Adipocyte (in vitro differentiated cells): Measurements from ENCODE around the gene ZNF672.

Experiments used
- DNase-seq: peaks from one replicate; pipeline ENCODE4 v3.0.0-alpha.2; 2015; ENCODE audit warnings: low read depth
- H3K27me3 ChIP-seq: replicated peaks from 2 replicates; pipeline ENCODE4 v1.7.0; 2013; ENCODE audit warnings: mild to moderate bottlenecking, low read length, moderate library complexity; ENCODE audit not compliant: control insufficient read depth, insufficient read depth
- H3K36me3 ChIP-seq: 2 replicates; pipeline ENCODE4 v1.7.0; 2013; ENCODE audit warnings: low read length, mild to moderate bottlenecking, moderate library complexity; ENCODE audit not compliant: control insufficient read depth, insufficient read depth, severe bottlenecking
- H3K4me1 ChIP-seq: 2 replicates; pipeline ENCODE4 v1.7.0; 2013; ENCODE audit warnings: mild to moderate bottlenecking, low read length, moderate library complexity; ENCODE audit not compliant: control insufficient read depth, insufficient read depth
- H3K4me3 ChIP-seq: 2 replicates; pipeline ENCODE4 v1.7.0; 2013; ENCODE audit warnings: mild to moderate bottlenecking, low read length, moderate library complexity
- H3K9ac ChIP-seq: 2 replicates; pipeline ENCODE4 v1.7.0; 2013; ENCODE audit warnings: mild to moderate bottlenecking, low read length, moderate library complexity
- H3K9me3 ChIP-seq: 2 replicates; pipeline ENCODE4 v1.7.0; 2013; ENCODE audit warnings: mild to moderate bottlenecking, low read length, moderate library complexity; ENCODE audit not compliant: control insufficient read depth

The ZNF672 gene

DNA sequence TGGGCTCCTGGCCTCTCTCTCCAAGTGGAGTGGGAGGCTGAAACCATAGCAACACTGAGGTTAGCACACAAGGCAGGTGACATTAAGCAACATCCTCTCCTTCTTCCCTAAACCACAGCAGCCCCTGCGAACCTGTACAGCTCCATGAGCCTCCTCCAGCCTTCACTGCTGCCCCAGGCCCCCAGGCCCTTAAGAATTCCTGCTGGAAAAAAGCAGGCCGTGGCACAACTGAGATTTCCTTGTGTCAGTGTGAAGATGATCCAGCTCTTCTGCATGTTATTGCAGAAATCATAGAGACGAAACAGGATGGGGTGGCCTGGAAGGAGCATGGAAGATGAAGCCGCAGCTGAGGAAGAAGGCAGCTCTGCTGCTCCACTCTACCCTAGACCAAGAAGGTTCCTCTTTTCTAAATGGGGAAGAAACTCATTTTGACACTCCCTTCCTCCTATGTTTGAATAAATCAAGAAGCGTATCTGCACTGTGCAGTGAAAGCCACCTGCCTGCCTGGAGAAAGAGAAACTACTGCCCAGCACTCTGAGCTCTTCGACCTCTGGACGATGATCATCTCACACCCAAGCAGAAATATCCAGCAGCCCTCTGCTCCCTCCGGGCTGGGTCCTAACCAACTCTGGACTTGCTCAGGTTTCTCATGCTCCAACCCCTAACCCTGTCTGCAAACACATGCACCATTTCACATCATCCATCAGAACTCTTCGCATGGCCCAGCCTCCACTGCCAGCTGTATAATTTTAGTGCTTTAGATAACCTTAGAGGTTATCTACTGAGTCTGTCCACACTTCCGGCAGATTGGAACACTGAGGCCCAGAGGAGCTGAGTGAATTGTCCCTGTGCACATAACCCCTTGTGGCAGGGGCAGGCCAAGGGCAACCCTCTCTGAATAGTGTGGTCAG, 33.0 kb upstream of the ZNF672 start:
- H3K4me3 ChIP-seq = no peak overlapping the region
- H3K9ac ChIP-seq = no peak overlapping the region
- H3K4me1 ChIP-seq = no peaks in the 10 kb centered on the region
- H3K9me3 ChIP-seq = no peaks in the 10 kb centered on the region
- peaks cover 5% of the 10 kb centered on the region for H3K27me3 ChIP-seq
- no peaks in the 10 kb centered on the region for H3K36me3 ChIP-seq
- no peak for DNase-seq

DNA sequence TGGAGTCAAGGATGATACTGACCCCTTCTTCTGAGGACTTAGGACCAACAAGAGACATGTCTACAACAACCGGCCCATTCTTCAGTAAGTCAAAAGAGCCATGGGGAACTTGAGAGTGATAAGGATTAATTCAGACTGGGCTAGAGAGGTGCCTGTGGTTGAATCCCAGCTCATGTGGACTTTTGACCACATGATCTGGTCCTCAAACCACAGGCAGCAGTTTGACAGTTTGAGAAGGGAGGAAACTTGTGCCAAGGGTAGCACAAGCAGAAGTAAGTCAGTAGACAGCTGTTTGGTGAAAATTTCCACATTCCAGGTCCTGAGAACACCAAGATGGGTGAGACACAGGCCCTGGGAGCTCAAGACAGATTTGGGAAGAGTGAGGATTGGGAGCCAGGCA, 32.1 kb upstream of the ZNF672 start:
- Histone ChIP-seq H3K9me3 (no peaks in the 10 kb centered on the region), H3K9ac (no peak overlapping the region), H3K4me3 (no peak overlapping the region), H3K36me3 (no peaks in the 10 kb centered on the region), H3K27me3 (peaks cover 5% of the 10 kb centered on the region), H3K4me1 (peaks cover 8% of the 10 kb centered on the region)
- no peak for DNase-seq

DNA sequence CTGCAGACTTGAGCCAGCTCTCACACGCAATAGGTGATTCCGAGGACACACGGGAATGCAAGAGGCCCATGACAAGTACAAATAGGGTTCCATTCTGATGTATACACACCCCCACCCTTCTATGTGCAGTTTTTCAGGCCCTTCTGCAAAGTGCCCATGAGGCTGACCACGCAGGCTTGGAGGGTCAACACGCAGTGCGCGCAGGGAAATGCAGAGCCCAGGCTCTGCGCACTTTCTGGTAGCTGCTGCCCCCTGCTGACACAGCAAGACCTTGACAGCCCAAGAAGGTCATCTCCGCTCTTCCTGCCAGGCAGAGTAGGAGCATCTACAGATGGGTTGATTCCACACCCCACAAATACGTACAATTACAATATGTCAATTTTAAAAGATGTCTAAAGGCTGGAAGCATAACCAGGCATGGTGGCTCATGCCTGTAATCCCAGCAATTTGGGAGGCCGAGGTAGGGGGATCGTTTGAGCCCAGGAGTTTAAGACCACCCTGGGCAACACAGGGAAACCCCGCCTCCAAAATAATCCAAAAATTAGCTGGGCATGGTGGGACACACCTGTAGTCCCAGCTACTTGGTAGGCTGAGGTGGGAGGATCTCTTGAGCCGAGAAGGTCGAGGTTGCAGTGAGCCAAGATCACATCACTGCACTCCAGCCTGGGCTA, 30.8 kb upstream of the ZNF672 start:
- no peaks in the 10 kb centered on the region for H3K9me3 ChIP-seq
- DNase-seq = peak; percentile 28
- peaks cover 11% of the 10 kb centered on the region for H3K4me1 ChIP-seq
- no peak overlapping the region for H3K4me3 ChIP-seq
- peaks cover 9% of the 10 kb centered on the region for H3K36me3 ChIP-seq
- no peak overlapping the region for H3K9ac ChIP-seq
- H3K27me3 ChIP-seq = peaks cover 2% of the 10 kb centered on the region

DNA sequence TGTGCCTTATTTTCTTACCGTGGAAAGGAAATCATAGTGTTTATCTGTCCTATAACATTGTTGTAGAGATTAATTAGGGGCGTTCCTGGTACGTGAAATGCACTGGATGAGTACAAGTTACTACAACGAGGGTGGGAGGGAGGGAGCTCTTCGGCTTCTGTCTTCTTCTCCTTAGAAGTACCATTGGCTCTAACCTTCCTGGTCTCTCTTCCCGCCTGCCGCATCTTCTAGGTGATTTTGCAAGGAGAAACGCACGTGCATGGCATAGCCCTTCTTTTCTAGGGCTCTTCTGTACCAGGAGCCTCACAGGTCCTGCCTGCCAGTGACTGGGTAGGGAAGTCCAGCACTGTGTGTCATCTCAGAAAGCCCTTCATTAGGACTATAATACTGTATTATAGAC, 29.1 kb upstream of the ZNF672 start:
- H3K9me3 ChIP-seq = no peaks in the 10 kb centered on the region
- peaks cover 25% of the 10 kb centered on the region for H3K36me3 ChIP-seq
- no peak for DNase-seq
- H3K4me3 ChIP-seq = no peak overlapping the region
- no peak overlapping the region for H3K9ac ChIP-seq
- peaks cover 11% of the 10 kb centered on the region for H3K4me1 ChIP-seq
- no peaks in the 10 kb centered on the region for H3K27me3 ChIP-seq

DNA sequence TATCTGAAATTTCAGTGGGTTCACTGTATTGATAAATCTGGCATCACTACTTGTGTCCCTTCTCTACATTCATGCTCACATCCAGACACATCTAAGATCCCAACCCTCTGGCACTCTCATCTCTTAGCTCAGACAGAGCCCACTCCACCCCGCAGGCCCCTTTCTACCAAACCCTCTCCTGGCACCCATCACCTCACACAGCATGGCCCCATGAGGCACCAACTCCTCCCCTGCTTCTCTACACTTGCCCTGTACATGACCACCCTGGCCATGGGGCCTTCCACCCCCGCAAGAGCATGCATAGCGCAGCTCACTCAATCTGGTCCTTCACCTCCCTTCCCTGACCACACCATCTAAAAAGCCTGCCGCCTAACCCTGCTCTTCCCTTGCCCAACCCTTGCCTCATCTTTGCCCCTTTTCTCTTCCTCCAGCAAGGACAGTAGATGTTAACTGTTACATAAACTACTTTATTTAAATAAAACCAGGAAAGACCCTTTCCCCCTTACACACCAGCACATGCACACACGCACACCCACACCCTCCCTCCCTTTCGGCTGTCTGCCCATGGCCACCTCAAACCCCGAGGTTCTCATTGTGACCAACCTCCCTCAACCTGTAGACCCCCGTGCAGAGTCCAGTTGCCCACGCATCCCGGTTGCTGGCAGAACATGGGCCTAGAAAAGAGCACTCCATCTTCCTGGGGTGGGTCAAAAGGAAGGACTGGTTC, 27.9 kb upstream of the ZNF672 start:
- H3K9ac ChIP-seq = no peak overlapping the region
- no peaks in the 10 kb centered on the region for H3K9me3 ChIP-seq
- H3K4me3 ChIP-seq = no peak overlapping the region
- peaks cover 38% of the 10 kb centered on the region for H3K36me3 ChIP-seq
- DNase-seq = no peak
- H3K4me1 ChIP-seq = peaks cover 11% of the 10 kb centered on the region
- H3K27me3 ChIP-seq = no peaks in the 10 kb centered on the region

DNA sequence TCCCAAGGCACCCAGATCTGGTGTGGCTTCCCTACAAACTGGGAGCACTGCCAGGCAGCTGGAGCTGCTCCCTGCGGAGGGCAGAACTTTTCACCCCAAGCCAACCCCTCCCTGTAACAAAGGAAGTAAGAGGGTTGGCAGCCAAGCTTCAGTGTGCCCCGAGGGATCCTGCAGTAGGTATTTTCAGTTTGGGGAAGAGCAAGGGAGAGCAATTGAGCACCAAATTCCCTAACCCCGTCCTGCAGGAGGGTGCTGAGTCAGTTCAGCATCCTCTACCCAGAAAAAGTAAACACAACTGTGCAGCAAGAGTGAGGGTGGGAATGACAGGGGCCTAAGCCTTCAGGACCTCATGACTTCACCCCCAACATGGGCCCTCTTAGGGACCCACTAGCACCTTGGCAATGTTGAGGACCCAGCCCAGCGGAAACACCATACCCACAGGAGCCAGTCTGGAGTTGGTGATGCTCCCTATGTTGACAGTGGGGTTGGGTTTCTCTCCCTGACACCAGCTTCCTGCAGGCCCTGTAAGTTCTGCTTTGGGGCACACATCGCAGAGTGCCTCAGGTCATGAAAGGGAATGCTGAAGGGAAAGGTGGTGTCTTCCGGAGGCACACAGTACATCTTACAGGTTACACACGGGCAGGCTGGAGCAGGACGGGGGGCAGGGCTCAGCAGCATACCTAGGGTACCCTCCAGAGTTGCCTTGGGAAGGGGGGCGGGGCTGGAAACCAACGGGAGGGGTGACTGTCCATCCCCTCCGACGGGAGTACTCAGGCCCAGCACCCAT, 27.1 kb upstream of the ZNF672 start:
- H3K27me3 ChIP-seq = no peaks in the 10 kb centered on the region
- peaks cover 45% of the 10 kb centered on the region for H3K36me3 ChIP-seq
- no peaks in the 10 kb centered on the region for H3K9me3 ChIP-seq
- DNase-seq = no peak
- no peak overlapping the region for H3K4me3 ChIP-seq
- H3K9ac ChIP-seq = no peak overlapping the region
- H3K4me1 ChIP-seq = peaks cover 11% of the 10 kb centered on the region

DNA sequence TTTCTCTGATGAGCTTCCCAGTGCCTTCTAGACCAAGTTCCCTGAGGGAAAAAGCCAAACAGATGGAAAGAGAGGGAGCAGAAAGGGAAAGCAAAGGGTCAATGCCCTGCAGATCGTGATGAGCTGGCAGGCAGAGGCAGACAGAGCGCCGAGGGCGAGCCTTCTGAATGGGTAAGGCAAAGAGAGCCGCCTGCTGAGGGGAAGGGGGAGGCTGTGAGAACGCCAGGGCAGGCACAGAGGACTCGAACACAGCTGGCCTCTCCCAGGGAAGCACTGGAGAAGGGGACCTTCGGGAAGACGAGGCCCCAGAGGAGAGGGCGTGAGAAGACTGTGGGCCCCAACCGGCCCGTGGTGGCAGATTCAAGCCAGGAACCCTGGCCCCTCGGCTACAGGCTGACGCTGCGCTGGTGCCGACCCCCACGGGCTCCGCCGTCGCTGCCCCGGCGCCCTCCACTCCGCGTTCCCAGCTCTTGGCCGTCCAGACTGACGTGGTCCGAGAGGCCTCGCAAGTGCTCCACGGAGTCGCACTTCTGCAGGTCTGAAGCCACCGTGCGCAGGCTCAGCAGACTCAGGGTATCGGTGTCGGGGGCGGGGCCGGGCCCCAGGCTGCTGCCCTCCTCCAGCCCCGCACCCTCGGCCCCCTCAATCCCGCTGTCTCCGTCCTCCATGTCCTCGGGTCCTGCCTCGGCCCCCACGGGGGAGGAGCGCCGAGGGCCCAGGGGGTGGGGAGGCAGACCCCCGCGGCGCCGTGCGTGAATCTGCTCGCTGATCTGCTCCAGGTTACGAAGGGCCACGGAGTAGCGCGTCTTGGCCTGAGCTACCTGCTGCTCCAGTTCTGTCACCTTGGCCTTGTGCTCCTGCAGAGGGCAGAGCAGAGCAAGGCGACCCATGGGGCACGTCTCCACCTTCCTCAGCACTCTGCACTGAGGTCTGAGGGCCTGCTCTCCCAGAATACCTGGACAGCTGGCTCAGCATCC, 26.2 kb upstream of the ZNF672 start:
- Histone ChIP-seq H3K36me3 (peaks cover 54% of the 10 kb centered on the region), H3K9me3 (no peaks in the 10 kb centered on the region), H3K4me3 (no peak overlapping the region), H3K4me1 (peaks cover 11% of the 10 kb centered on the region), H3K27me3 (no peaks in the 10 kb centered on the region), H3K9ac (no peak overlapping the region)
- DNase-seq = no peak

DNA sequence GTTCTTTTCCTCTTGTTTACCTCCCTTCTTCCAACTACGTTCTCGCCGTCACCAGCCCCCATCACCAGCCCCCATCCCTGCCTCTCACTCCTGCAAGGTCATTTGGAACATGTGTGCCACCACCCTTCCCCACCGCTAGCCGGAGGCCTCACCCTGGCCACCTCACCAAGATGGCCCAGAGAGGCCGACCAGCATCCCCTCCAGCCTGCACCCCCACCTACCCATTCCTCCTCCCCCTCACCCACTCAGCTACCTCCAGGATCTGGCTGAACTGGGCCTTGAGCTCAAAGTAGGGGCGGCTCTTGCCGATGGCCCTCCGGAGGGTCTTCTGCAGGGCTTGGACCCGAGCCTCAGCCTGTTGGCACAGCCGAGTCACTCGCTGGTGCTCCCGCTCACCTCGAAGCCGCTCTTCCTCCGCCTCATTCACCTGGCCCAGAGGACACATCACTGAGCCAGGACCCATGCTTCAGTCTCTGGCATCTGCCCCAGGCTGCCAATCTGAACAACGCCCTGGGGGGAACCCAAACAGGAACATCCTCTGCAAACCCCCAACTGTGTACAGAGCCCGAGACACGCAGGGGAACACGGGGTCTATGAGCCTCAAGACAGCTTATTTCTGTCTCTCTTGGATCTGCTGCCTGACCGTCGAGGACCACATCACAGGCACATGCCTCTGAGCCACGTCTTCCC, 25.1 kb upstream of the ZNF672 start:
- Histone ChIP-seq H3K9ac (no peak overlapping the region), H3K4me3 (no peak overlapping the region), H3K27me3 (no peaks in the 10 kb centered on the region), H3K36me3 (peaks cover 57% of the 10 kb centered on the region), H3K4me1 (peaks cover 11% of the 10 kb centered on the region), H3K9me3 (no peaks in the 10 kb centered on the region)
- DNase-seq = no peak

DNA sequence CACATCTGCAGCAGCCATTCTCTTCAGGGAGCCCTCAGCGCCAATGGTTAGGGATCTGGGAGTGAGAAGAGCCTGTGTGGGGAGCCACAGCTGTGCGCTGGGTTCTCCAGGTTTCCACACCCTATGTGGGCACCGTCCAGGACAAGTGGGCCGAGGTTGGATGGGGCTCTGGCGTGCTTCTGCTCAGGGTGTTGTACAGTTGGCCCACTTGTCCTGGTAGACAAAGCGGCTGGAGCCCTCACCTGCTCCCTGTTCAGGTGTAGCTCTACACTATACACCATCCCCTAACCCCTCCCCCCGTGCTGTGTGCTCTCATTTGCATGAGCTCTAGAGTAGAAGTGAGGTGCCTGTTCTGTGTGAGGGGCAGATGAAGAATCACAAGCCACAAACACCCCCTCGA, 24.5 kb upstream of the ZNF672 start:
- Histone ChIP-seq H3K4me1 (peaks cover 13% of the 10 kb centered on the region), H3K9me3 (no peaks in the 10 kb centered on the region), H3K4me3 (no peak overlapping the region), H3K9ac (no peak overlapping the region), H3K36me3 (peaks cover 57% of the 10 kb centered on the region), H3K27me3 (no peaks in the 10 kb centered on the region)
- DNase-seq = no peak

DNA sequence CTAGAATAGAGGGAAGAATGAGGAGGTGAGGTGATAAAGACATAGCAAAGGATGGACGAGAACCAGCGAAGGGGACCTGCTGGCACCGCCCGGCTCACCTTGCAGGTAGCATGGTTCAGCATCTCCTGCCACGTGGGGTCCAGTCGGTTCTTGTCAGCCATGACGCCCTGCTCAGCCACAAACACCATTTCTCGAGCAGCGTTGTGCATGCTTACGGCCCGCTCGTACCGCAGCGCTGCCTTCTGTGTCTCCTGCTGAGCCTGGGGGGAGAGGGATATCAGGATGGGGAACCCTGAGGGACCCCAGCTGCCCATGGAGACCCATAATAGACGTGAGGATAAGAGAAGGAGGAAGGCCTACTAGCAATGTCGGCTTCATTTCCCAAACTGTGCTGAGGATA, 23.7 kb upstream of the ZNF672 start:
- H3K4me3 ChIP-seq = no peak overlapping the region
- H3K4me1 ChIP-seq = peaks cover 19% of the 10 kb centered on the region
- H3K27me3 ChIP-seq = no peaks in the 10 kb centered on the region
- H3K9ac ChIP-seq = no peak overlapping the region
- peaks cover 60% of the 10 kb centered on the region for H3K36me3 ChIP-seq
- DNase-seq = no peak
- H3K9me3 ChIP-seq = no peaks in the 10 kb centered on the region
